A375 (cell line): ENCODE measurements around the gene TSPY2. TPM values are rescaled to one million over a fixed set of nuclear protein-coding genes. Genes with fewer than 3 reads are reported as not detected.

Experiments used
- total RNA-seq: library from RNA; depleted of rRNA; stranded (reverse); fragments of >200 nt; shearing (Covaris generic); gene quantifications from 2 replicates; pipeline ENCODE4 v1.2.3, GENCODE V29; 2014; rRNA removed

TSPY2 gene, protein sequence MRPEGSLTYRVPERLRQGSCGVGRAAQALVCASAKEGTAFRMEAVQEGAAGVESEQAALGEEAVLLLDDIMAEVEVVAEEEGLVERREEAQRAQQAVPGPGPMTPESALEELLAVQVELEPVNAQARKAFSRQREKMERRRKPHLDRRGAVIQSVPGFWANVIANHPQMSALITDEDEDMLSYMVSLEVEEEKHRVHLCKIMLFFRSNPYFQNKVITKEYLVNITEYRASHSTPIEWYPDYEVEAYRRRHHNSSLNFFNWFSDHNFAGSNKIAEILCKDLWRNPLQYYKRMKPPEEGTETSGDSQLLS
- total RNA-seq, result not detected in 2 replicates

DNA sequence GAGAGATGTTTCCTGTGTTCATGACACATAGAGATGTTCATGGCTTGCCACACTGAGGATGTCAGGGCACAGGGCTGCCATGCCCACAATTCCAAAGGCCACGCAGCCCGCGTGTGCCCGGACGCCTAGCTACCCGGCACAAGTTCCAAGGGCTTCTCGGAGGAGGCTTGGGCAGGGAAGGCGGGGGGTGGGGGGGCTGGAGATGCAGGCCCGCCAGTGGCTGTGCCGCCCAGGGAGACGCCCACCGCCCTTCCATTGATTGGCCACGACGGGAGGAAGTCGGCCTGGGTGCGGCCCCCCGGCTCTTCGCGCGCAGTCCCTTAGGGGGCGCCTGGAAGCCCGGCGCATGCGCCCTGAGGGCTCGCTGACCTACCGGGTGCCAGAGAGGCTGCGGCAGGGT lies at the start of gene TSPY2:
TSS of gene TSPY2 (plus strand) at position 301 of the 400 bp plus-strand sequence. CDS start at position 347, 46 bp downstream.

